Neural cell (in vitro differentiated cells): ENCODE measurements around the gene TMBIM1. TPM values are rescaled to one million over a fixed set of nuclear protein-coding genes. Genes with fewer than 3 reads are reported as not detected.

ENCODE experiments used
- H2AFZ ChIP-seq: fragments of 200-600, 300-800 bp; sonication (generic), shearing (Covaris generic); 2 replicates; pipeline ENCODE4 v1.6.0; 2014; ENCODE audit warnings: low read depth, mild to moderate bottlenecking, antibody characterized with exemption, low read length, moderate library complexity
- H3F3A ChIP-seq: fragments of 200-600 bp; shearing (Covaris generic); 2 replicates; pipeline ENCODE4 v1.6.1; 2016; ENCODE audit warnings: mild to moderate bottlenecking, moderate library complexity, mixed read lengths, antibody characterized with exemption, low read length; ENCODE audit not compliant: insufficient read depth, poor library complexity, severe bottlenecking
- H3K27ac ChIP-seq: fragments of 200-600, 300-800 bp; sonication (generic), shearing (Covaris generic); 2 replicates; pipeline ENCODE4 v1.5.1; 2014; ENCODE audit warnings: mild to moderate bottlenecking, low read length, moderate library complexity
- H3K27me3 ChIP-seq: fragments of 300-800, 200-600 bp; sonication (generic), shearing (Covaris generic); 2 replicates; pipeline ENCODE4 v1.6.0; 2014; ENCODE audit warnings: mild to moderate bottlenecking, low read depth, low read length, moderate library complexity; ENCODE audit not compliant: insufficient read depth
- H3K36me3 ChIP-seq: fragments of 300-800, 200-600 bp; sonication (generic), shearing (Covaris generic); 2 replicates; pipeline ENCODE4 v1.5.1; 2014; ENCODE audit warnings: mild to moderate bottlenecking, antibody characterized with exemption, low read length, moderate library complexity; ENCODE audit not compliant: insufficient read depth
- H3K4me2 ChIP-seq: fragments of 300-800, 200-600 bp; sonication (generic), shearing (Covaris generic); 2 replicates; pipeline ENCODE4 v1.6.0; 2014; ENCODE audit warnings: mild to moderate bottlenecking, low read length
- H3K4me3 ChIP-seq: fragments of 300-800, 200-600 bp; sonication (generic), shearing (Covaris generic); 2 replicates; pipeline ENCODE4 v1.5.1; 2014; ENCODE audit warnings: mild to moderate bottlenecking, low read length, moderate library complexity
- H3K79me2 ChIP-seq: fragments of 200-600 bp; shearing (Covaris generic); replicated peaks from 2 replicates; pipeline ENCODE4 v1.6.0; 2014; ENCODE audit warnings: mild to moderate bottlenecking, low read length, moderate library complexity; ENCODE audit not compliant: insufficient read depth
- H3K9ac ChIP-seq: fragments of 300-800, 200-600 bp; sonication (generic), shearing (Covaris generic); 2 replicates; pipeline ENCODE4 v1.6.1; 2016; ENCODE audit warnings: mild to moderate bottlenecking, low read length, mixed read lengths
- H3K9me2 ChIP-seq: fragments of 200-600 bp; shearing (Covaris generic); 2 replicates; pipeline ENCODE4 v1.6.1; 2016; ENCODE audit warnings: mild to moderate bottlenecking, low read length, mixed read lengths; ENCODE audit not compliant: insufficient read depth
- H3K9me3 ChIP-seq: fragments of 200-600, 300-800 bp; sonication (generic), shearing (Covaris generic); 2 replicates; pipeline ENCODE4 v1.6.1; 2016; ENCODE audit warnings: mild to moderate bottlenecking, mixed run types, low read length, moderate library complexity, mixed read lengths
- H4K20me1 ChIP-seq: fragments of 200-600 bp; shearing (Covaris generic); 2 replicates; pipeline ENCODE4 v1.6.1; 2016; ENCODE audit warnings: mild to moderate bottlenecking, mixed run types; ENCODE audit not compliant: insufficient read depth
- EP300 ChIP-seq: fragments of 450-650 bp; conservative IDR thresholded peaks from 2 replicates; pipeline ENCODE4 v1.6.1; 2014; ENCODE audit warnings: antibody characterized with exemption, mild to moderate bottlenecking, moderate library complexity; ENCODE audit not compliant: poor library complexity, severe bottlenecking
- EZH2 ChIP-seq: fragments of 200-600, 300-800 bp; shearing (Covaris generic), sonication (generic); IDR thresholded peaks from 2 replicates; pipeline ENCODE4 v1.6.1; 2014; ENCODE audit warnings: antibody characterized with exemption, low read length, borderline replicate concordance, mild to moderate bottlenecking; ENCODE audit not compliant: insufficient read depth, poor library complexity, severe bottlenecking
- MXI1 ChIP-seq: fragments of 450-650 bp; conservative IDR thresholded peaks from 2 replicates; pipeline ENCODE4 v1.6.1; 2014; ENCODE audit warnings: antibody characterized with exemption, mild to moderate bottlenecking; ENCODE audit not compliant: poor library complexity, severe bottlenecking
- POLR2AphosphoS5 ChIP-seq: IDR thresholded peaks from 2 replicates; pipeline ENCODE4 v1.6.1; 2012
- RAD21 ChIP-seq: fragments of 450-650 bp; conservative IDR thresholded peaks from 2 replicates; pipeline ENCODE4 v1.6.1; 2014; ENCODE audit warnings: antibody characterized with exemption, mild to moderate bottlenecking, moderate library complexity
- SMC3 ChIP-seq: fragments of 450-650 bp; conservative IDR thresholded peaks from 2 replicates; pipeline ENCODE4 v1.6.1; 2014; ENCODE audit warnings: antibody characterized with exemption, mild to moderate bottlenecking, moderate library complexity; ENCODE audit not compliant: poor library complexity
- TAF1 ChIP-seq: IDR thresholded peaks from 2 replicates; pipeline ENCODE4 v1.6.1; 2012; ENCODE audit warnings: low read depth
- polyA plus RNA-seq: library from polyadenylated mRNA; depleted of rRNA; stranded (reverse); fragments of >200 nt; gene quantifications from 2 replicates; pipeline ENCODE4 v1.2.3, GENCODE V29; 2014
- TF ChIP-seq, protein P1 (sequence below): IDR thresholded peaks from 2 replicates; pipeline ENCODE4 v1.6.1; 2012; ENCODE audit warnings: borderline replicate concordance
- TF ChIP-seq, protein P2 (sequence below): fragments of 450-650 bp; IDR thresholded peaks from 2 replicates; pipeline ENCODE4 v1.5.1; 2014; ENCODE audit warnings: antibody characterized with exemption, mild to moderate bottlenecking, moderate library complexity; ENCODE audit not compliant: poor library complexity, severe bottlenecking

TMBIM1 gene
- polyA plus RNA-seq, 1 donor from 2014 or later: not detected

DNA sequence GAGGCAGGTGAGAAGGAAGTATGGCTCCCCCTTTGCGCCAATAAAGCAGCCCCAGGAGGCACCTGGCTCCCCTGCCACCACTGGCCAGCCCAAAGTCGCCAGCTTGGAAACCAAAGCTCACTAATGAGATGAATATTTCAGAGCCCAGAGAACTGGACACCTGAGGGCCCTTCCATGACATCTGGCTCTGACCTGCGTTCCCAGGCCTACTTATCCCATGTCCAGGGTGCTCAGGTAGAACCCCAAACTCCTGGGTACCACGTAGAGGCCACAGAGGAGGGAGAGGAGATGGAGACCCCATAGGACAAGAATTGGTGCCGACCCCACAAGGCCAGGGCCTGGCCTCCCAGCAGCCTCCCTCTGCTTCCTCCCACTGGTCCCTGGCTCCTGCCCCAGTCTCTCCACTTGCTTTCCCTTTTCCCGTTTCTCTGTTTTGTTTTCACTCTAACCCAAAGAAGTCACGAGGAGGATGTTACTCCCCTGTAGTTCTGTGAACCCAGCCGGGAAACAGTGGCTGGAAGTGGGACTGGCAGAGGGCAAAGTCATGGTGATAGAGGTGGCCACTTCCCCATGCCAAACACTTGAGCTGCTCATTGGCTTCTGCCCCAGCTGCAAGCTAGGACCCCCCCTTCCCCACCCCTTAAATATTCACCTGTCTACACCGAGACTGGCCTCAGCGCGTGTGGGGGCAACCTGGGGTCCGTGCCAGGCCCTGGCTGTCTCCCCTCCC lies 820 bp downstream of the TMBIM1 start:
- Histone ChIP-seq H3K4me3 (no peak overlapping the region), H3K9me2 (no peaks in the 10 kb centered on the region), H3F3A (no peaks in the 10 kb centered on the region), H3K36me3 (no peaks in the 10 kb centered on the region), H3K9ac (no peak overlapping the region), H3K4me2 (no peak overlapping the region), H3K9me3 (no peaks in the 10 kb centered on the region), H2AFZ (no peak overlapping the region), H4K20me1 (no peaks in the 10 kb centered on the region), H3K79me2 (no peaks in the 10 kb centered on the region), H3K27me3 (peaks cover 4% of the 10 kb centered on the region), H3K27ac (no peak overlapping the region)
- TF ChIP-seq MXI1 (no peak), SMC3 (no peak), EP300 (no peak), EZH2 (no peak), RAD21 (no peak), TAF1 (no peak), POLR2AphosphoS5 (no peak)
- TF ChIP-seq, protein P1, sequence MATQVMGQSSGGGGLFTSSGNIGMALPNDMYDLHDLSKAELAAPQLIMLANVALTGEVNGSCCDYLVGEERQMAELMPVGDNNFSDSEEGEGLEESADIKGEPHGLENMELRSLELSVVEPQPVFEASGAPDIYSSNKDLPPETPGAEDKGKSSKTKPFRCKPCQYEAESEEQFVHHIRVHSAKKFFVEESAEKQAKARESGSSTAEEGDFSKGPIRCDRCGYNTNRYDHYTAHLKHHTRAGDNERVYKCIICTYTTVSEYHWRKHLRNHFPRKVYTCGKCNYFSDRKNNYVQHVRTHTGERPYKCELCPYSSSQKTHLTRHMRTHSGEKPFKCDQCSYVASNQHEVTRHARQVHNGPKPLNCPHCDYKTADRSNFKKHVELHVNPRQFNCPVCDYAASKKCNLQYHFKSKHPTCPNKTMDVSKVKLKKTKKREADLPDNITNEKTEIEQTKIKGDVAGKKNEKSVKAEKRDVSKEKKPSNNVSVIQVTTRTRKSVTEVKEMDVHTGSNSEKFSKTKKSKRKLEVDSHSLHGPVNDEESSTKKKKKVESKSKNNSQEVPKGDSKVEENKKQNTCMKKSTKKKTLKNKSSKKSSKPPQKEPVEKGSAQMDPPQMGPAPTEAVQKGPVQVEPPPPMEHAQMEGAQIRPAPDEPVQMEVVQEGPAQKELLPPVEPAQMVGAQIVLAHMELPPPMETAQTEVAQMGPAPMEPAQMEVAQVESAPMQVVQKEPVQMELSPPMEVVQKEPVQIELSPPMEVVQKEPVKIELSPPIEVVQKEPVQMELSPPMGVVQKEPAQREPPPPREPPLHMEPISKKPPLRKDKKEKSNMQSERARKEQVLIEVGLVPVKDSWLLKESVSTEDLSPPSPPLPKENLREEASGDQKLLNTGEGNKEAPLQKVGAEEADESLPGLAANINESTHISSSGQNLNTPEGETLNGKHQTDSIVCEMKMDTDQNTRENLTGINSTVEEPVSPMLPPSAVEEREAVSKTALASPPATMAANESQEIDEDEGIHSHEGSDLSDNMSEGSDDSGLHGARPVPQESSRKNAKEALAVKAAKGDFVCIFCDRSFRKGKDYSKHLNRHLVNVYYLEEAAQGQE: no peak
- TF ChIP-seq, protein P2, sequence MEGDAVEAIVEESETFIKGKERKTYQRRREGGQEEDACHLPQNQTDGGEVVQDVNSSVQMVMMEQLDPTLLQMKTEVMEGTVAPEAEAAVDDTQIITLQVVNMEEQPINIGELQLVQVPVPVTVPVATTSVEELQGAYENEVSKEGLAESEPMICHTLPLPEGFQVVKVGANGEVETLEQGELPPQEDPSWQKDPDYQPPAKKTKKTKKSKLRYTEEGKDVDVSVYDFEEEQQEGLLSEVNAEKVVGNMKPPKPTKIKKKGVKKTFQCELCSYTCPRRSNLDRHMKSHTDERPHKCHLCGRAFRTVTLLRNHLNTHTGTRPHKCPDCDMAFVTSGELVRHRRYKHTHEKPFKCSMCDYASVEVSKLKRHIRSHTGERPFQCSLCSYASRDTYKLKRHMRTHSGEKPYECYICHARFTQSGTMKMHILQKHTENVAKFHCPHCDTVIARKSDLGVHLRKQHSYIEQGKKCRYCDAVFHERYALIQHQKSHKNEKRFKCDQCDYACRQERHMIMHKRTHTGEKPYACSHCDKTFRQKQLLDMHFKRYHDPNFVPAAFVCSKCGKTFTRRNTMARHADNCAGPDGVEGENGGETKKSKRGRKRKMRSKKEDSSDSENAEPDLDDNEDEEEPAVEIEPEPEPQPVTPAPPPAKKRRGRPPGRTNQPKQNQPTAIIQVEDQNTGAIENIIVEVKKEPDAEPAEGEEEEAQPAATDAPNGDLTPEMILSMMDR: no peak

DNA sequence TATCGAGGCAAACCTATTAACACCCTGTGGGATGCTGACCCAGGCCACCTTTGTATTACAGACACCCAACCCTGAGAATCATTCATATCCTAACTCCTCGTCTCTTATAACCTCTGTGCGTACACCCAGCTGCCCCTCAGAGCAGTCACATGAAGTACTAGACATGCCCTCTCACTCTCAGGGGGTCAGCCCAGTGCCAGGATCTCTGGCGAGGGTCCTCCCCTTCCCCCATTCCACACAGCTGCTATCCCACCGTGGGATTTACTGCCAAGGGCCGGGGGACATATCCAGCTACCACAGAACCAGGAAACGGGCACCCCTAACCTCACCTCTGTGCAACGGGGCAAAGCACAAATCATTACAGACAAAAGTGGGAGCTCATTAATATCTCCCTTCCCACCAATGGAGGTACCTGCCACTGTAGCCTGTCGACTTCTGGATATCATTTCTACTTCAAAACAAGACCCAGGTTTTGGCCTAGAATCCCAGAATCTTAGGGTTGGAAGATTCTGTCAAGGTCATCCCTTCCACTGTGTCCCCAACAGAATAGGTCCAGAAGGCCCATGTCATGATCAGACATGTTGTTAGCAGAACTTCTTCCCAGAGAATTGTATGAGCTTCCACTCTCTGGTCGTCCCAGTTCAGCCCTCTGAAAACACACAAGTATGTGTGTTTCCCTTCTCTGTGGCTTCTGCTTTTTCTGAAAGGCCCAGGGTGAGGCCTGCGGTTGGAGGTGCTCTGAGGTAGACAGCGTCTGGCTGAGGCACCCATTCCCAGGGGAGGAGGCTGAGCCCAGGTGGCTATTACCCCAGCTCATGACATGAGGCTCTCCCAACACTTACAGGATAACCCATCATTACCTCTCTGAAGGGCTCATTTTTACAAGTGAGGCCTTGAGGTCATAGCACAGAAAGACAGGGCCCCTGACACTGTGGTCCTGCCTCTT lies 1.7 kb downstream of the TMBIM1 start:
- Histone ChIP-seq H2AFZ (no peak overlapping the region), H3K4me2 (no peak overlapping the region), H3K9ac (no peak overlapping the region), H3K4me3 (no peak overlapping the region), H3K9me2 (no peaks in the 10 kb centered on the region), H3K36me3 (no peaks in the 10 kb centered on the region), H3K79me2 (no peaks in the 10 kb centered on the region), H3F3A (no peaks in the 10 kb centered on the region), H3K9me3 (no peaks in the 10 kb centered on the region), H3K27me3 (peaks cover 4% of the 10 kb centered on the region), H4K20me1 (no peaks in the 10 kb centered on the region), H3K27ac (no peak overlapping the region)
- TF ChIP-seq, protein P1: no peak
- TF ChIP-seq TAF1 (no peak), POLR2AphosphoS5 (no peak), EZH2 (no peak), MXI1 (no peak), EP300 (no peak), SMC3 (no peak), RAD21 (no peak)
- TF ChIP-seq, protein P2: no peak
